Measurements from ENCODE around the gene PDE9A.

PDE9A gene

DNA sequence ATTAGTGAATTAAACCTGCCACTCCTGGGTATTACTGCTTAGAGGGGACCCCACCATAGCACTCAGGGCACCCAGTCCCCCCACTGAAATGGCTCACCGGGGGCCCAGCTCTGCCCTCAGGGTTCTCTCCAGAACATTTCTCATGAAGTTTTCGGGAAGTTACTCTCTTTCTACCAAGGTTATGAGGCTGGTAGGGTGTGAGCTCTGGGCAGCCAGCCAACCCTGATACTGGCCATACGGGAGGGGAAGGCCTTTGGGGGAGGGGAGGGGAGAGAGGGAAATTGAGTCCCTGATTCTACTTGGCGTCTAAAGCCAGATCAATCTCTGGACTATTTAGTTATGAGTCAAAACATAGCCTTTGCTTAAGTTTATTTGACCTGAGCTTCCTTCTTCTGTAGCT lies 12.9 kb upstream of the PDE9A start:
- no peak overlapping the region for H3K4me3 ChIP-seq
- no peak overlapping the region for H3K27ac ChIP-seq

DNA sequence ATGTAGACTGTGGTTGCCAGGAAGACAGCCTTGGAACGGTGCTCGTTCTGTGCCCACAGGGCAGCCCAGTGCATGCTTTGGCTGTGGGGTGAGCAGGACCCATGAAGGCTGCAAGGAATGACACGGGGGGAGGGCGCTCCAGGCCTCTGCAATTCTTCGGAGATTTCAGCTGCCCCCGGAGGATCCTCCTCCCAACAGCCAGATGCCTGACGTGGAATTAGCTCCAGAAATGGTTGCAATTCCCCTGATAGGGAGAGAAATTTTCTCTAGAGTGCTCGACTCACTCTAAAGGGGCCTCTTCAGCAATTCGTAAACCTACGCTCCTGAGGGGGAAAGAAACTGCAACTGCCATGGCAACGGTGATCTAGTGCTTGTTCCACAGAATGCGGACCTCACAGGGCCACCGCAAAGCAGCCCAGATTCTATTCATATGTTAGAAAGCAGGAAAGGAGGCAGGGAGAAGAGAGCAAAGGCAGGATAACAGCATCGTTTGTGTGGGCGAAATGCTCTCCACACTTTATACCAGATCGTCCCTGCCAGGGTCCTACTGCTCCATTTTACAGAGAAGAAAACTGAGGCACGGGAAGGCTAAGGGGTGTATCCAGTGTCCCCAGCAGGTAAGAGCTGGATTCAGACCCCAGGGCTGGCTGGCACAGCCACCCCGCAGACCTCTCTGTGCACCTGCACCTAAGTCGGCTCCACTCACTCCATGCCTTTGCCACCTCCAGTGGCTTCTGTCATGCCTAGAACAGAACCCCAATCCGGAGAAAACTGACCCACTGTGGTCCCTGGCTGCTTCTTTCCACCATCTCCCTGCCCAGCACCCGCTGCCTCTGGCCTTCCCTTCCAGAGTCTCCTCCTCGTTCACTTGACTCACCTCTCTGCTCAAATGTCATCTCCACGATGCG lies 11.9 kb upstream of the PDE9A start:
- no peak overlapping the region for H3K4me3 ChIP-seq
- H3K27ac ChIP-seq, result no peak overlapping the region

GRCh38 chr21:42642219-42642745 lies 11.1 kb upstream of the PDE9A start:
- H3K27ac ChIP-seq, result no peak overlapping the region
- no peak overlapping the region for H3K4me3 ChIP-seq

DNA sequence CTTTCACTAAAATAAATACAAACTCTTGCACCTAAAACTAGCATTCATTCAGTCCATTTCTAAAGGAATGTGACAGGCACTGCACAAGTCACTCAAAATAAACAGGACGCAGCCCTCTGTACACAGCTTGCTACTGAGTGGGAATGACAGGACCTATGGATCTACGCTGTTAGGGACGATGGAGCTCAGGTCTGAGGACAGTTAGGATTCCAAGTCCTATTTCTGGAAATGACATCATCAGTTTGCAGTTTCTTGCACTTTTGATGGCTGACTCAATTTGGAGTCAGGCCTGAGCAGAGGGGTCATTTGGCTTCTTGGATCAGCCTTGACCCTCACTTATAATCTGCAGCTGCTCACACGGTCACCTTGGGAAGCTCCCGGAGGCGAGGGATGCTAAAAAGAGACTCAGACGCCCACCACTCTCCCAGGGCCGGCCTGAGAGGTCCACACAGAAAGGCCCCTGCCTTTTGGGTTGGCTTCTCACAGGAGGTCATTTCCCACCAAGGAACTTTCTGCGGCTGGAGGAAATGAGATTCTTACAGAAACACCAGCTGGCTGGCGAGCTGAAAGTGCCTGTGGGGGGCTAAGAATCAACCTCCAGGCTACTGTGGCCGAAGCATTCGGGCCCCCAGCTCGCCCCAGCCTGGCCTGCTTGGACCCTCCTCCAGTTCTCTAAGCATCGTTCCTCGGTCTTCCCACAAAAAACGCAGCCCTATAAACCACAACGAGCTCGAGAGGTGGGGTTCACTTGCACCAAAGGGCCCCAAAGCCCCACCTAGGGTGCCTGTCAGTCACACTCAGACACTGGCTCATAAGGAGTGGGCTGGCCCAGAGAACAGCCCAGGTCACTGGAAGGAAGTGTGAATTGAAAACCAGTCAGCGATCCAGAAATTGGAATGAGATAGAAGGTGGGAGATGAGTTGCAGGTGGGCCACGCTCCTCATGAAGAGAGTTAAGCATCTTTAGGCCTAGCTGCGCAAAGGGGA lies 8.9 kb upstream of the PDE9A start:
- no peak overlapping the region for H3K4me3 ChIP-seq
- no peak overlapping the region for H3K27ac ChIP-seq

DNA sequence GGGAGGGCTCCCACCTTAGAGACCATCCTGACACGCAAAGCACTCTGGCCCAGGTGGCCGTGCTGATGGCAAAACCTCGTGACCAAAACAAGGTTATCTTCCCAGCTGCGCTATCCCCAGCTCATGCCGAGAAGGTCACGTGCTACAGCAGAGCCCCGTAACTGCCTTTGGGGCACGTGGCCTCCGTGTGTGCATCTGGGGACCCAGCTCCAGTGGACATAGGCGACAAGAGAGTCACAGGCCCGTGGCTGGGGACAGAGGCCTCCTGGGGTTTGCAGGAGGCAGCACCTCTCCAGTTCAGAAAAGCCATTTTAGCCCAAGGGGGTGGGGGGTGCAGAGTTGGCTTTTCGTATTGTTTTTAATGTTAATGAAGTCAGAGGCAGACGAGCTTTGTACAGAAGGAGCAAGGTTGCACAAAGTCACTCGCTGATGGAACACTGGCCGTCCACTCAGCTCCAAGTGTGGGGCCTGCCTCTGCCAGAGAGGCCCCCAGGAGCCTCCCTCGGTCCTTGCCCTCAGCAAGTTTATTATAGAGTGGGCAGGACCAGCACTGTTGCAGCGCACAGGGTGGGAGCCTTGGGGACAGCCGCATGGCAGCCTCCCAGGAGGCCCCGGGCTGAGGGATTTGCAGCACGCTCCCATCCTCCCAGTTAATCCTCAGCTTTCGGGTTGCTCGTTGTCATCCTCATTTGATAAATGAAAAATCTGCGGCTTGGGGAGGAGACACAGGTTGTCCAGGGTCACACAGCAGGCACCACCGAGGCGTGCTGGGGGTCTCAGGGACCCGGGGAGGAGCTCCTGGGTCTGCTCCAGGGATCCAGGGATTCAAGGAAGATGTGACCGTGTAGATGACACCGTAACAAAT lies 8.0 kb upstream of the PDE9A start:
- H3K27ac ChIP-seq, result no peak overlapping the region
- H3K4me3 ChIP-seq, result no peak overlapping the region

- Histone ChIP-seq H3K27ac (no peak overlapping the region), H3K4me3 (no peak overlapping the region)
Measured at GRCh38 chr21:42646076-42646825, 7.2 kb upstream of the PDE9A start.

- H3K27ac ChIP-seq, result no peak overlapping the region
- H3K4me3 ChIP-seq, result no peak overlapping the region
Measured at GRCh38 chr21:42646836-42647235, 6.6 kb upstream of the PDE9A start.

DNA sequence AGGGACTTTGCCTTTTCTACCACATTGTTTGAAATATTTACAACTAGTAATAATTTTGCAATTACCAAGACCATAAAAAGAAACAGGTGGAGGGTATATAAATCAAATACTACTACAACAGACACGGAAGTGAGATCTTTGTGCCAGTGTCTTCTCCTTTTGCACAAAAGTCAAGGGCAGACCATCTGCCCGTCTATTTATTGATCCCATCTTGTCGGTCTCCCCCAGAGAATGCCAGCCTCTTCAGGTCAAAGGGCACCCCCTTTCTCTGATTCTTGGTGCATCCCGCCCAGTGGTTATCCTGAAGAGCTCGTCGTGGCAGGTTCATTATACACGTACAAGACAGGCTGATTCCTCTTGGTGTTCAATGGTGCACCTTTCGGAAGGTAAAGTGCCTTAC lies 4.8 kb upstream of the PDE9A start:
- H3K4me3 ChIP-seq, result no peak overlapping the region

DNA sequence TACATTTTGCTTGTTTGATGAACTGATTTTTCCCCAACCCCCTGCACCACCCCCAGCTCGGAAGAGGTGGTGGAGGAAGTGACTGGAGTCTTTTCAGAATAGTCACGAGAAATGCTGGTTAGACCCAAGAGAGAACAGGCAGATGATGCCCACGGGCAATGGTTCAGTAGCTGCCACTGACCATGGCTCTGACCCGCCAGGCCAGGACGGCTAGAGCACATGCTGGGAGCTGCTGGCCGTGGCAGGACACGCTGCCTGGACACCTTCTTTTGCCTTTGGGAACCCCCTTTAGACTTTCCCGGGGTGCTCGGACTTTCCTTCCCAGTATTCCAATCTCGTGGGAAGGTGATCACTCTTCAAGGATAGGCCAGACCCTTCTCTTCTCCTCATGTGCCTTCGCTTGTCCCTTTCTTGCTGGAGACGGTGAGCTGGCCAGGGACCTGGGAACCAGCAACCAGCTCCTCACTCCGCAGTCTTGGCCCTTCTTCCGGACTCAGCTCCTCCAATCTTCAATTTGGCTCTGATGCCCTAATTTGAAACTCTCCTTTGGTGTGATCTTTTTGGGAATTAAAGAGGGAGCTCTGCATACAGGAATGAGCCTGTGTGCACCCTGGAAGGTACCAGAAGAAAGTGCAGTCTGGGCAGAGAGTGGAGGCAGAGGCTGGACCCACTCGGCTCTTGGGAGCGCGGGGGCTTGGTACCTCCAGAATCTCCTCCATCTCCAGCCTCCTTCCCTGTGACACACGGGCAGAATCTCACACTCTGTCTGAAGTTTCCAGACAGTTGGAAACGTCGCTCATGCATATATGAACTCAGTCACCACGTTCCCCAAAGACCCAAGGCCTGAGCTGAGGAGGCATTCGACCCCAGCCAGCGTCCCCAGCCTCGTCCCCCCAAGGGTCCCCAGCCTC lies 4.0 kb upstream of the PDE9A start:
- no peak overlapping the region for H3K27ac ChIP-seq

More for the DNA sequence above, 4.8 kb upstream of the PDE9A start:
- no peak overlapping the region for H3K27ac ChIP-seq

DNA sequence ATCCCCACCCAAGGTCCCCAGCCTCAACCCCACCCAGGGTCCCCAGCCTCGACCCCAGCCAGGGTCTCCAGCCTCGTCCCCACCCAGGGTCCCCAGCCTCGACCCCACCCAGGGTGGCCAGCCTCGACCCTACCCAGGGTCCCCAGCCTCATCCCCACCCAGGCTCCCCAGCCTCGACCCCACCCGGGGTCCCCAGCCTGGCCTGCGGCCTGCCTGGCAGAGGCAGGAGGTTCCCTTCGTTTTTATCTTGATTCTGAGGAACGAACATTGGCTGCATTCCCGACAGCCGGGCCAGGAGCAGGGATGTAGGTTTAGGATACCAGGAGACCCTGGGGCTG lies 3.4 kb upstream of the PDE9A start:
- Histone ChIP-seq H3K27ac (no peak overlapping the region), H3K4me3 (no peak overlapping the region)

More for the DNA sequence above, 4.0 kb upstream of the PDE9A start:
- H3K4me3 ChIP-seq, result no peak overlapping the region

DNA sequence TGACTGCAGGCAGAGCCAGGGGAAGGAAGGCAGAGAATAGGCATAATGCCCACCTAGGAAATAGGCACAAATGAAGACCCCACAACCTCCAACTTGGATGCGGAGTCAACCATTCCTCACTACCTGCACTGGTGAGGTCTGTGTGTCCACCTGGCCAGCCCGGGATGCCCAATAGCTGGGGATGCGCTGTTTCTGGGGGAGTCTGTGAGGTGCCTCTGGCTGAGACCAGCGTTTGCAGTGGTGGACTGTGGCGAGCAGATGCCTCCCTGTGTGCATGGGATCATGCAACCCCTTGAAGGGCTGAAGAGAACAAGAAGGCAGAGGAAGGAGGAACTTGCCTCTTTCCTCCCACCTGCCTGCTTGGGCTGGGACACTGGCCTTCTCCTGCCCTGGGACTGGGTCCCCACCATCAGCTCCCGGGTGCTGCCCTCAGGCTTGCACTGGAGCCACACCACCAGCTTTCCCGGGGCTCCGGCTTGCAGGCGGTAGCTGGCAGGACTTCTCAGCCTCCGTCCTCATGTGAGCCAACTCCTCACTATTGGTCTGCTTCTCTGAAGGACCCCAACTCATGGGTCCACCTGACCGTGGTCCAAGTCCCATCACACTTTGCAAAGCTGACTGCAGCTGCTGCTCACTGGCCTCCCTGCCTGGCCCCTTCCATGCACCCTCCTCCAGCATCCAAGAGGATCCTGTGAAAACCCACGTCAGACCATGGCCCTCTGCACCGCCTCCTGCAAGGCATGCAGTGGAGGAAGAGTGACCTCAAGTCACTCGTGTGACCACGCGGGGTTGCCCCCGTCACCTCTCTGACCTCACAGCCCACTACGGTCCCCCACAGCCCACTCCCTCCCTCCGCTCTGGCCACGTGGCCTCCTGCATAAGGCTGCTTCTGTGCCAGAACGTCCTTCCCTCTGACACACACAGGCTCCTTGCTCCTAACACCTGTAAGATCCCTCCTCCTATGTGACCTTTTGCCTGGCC lies 2.7 kb upstream of the PDE9A start:
- Histone ChIP-seq H3K27ac (no peak overlapping the region), H3K4me3 (no peak overlapping the region)

- H3K27ac ChIP-seq, result no peak overlapping the region
Measured at GRCh38 chr21:42651515-42652401, 1.7 kb upstream of the PDE9A start.

DNA sequence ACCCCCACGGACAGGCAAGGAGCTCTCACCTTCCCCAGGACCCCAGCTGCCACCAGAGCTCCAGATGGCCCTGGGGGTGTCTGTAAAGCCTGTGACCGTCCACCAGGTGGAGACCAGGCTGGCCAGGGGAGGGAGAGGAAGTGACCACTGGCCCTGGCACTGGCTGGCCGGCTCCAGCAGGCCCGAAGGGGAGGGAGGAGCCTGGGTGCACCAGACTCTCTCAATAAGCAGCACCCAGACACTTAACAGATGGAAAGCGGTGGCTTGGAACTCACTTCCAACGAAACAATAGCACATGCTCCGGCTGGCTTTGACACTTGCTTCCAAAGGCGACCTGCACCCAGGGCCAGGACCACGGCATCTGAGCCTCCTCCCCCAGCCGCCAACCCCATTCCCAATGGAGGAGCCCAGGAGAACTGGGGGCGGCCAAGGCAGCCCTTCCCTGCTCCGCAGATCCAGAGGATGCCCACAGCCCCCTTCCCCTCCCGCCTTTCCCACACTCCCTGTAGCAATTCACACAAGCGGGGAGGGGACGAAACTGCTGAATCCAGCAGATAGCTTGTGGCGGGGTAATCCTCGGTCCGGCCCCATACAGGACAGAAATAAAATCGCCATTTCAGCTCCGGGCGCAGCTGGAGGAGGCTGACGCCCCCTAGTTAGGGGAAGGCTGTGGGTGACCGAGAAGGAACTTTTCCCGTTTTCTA lies 742 bp upstream of the PDE9A start:
- Histone ChIP-seq H3K4me3 (peak overlapping the region in 6 of 7 experiments; percentile 13 to 55 (median 18)), H3K27ac (peak overlapping the region in 5 of 21 experiments; percentile 8 to 59 (median 31))

More at GRCh38 chr21:42651515-42652401, 1.7 kb upstream of the PDE9A start:
- no peak overlapping the region for H3K4me3 ChIP-seq

DNA sequence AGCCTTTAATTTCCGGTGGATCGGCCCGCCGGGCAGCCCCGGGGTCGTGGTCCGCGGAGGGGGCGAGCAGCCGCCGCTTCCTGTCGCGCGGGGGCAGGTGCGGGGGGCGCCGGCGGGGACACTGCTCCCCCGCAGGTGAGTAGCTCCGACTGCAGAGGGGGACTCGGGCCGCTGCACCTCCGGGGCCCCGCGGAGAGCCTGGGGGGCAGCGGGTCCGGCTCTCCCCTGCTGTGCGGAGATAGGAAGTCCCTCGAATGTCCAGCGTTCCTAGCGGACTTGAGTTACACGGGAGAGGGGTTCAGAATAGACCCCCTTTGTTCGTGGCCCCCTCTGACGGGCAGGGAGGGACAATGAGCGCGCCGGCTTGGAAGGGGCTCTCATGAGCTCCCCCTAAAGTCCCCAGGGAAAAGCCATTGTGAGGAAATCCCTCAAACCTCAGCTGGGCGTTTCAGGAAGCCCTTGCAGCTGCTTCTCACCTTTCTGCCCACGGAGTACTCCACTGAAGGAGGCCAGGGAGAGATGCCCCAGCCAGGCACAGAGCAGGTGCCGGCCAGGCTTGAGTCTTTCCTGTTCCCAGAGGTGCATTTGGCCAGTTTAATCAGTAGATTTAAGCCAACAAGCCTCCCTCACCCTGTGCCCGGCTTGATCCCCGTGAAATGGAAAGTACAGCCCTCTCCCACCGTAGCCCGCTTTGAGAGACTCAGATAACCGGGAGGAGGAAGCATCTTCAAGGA lies 925 bp downstream of the PDE9A start:
- Histone ChIP-seq H3K4me3 (peak overlapping the region; percentile 37 to 55 (median 39)), H3K27ac (peak overlapping the region in 9 of 21 experiments; percentile 27 to 78 (median 41))
